ENCODE data around the gene RAB44. TPM values are rescaled to one million over a fixed set of nuclear protein-coding genes. Genes with fewer than 3 reads are reported as not detected.

RAB44 gene
- total and polyA plus RNA-seq, 8 donors, result 0.15 to 2.5 (median 0.23) TPM; not detected in 3

GRCh38 chr6:36776167-36776566 is 78.5 kb downstream of the RAB44 start:
- intact Hi-C loops (cut with DNase I; ENCODE audit: low total_unique reads), result no loop called here

GRCh38 chr6:36777801-36778200 is 80.2 kb downstream of the RAB44 start:
- WGBS, 5 donors, result 54 to 70% (median 65%) methylated on average over 5 of the region's 5 CpGs
- Histone ChIP-seq H3K27ac (no peak overlapping the region), H3K4me1 (peaks cover 0 to 15% (median 7%) of the 10 kb centered on the region in 4 donors), H3K27me3 (peaks cover 0 to 24% (median 7%) of the 10 kb centered on the region in 3 donors), H3K36me3 (no peaks in the 10 kb centered on the region), H3K9me3 (no peaks in the 10 kb centered on the region), H3K4me3 (no peak overlapping the region)
- intact Hi-C loops (cut with DNase I; ENCODE audit: low total_unique reads), result no loop called here
- no peak for TF ChIP-seq CTCF (IDR thresholded peaks at IDR 0.05)
- TF ChIP-seq EP300 (IDR thresholded peaks at IDR 0.05), result no peak
- no peak for TF ChIP-seq POLR2AphosphoS5 (IDR thresholded peaks at IDR 0.05)
- no peak for TF ChIP-seq POLR2A (IDR thresholded peaks at IDR 0.05)
- DNase-seq, result peak in 1 of 2 donors; percentile 52

More at GRCh38 chr6:36776167-36776566, 78.5 kb downstream of the RAB44 start:
- Histone ChIP-seq H3K36me3 (no peaks in the 10 kb centered on the region), H3K27me3 (peaks cover 0 to 24% (median 7%) of the 10 kb centered on the region in 3 donors), H3K9me3 (no peaks in the 10 kb centered on the region), H3K4me1 (peaks cover 0 to 16% (median 7%) of the 10 kb centered on the region in 4 donors), H3K4me3 (no peak overlapping the region), H3K27ac (no peak overlapping the region)
- TF ChIP-seq CTCF (IDR thresholded peaks at IDR 0.05), result no peak
- no peak for TF ChIP-seq POLR2AphosphoS5 (IDR thresholded peaks at IDR 0.05)
- TF ChIP-seq POLR2A (IDR thresholded peaks at IDR 0.05), result no peak
- no peak for TF ChIP-seq EP300 (IDR thresholded peaks at IDR 0.05)
- 79 to 86% (median 80%) methylated on average over 5 of the region's 5 CpGs for WGBS, 5 donors
- no peak for DNase-seq

- no peaks in the 10 kb centered on the region for H3K36me3 ChIP-seq
- 73 to 85% (median 79%) methylated on average over 5 of the region's 5 CpGs for WGBS, 5 donors
- H3K27me3 ChIP-seq, result peaks cover 0 to 24% (median 7%) of the 10 kb centered on the region in 3 donors
- no peak overlapping the region for H3K4me3 ChIP-seq
- no peaks in the 10 kb centered on the region for H3K9me3 ChIP-seq
- DNase-seq, result no peak
- intact Hi-C loops (cut with DNase I; ENCODE audit: low total_unique reads), result no loop called here
- H3K27ac ChIP-seq, result no peak overlapping the region
- TF ChIP-seq POLR2AphosphoS5 (IDR thresholded peaks at IDR 0.05) (no peak), POLR2A (IDR thresholded peaks at IDR 0.05) (no peak), CTCF (IDR thresholded peaks at IDR 0.05) (no peak), EP300 (IDR thresholded peaks at IDR 0.05) (no peak)
- peaks cover 0 to 15% (median 7%) of the 10 kb centered on the region in 4 donors for H3K4me1 ChIP-seq
Observed at GRCh38 chr6:36779227-36779626, 81.6 kb downstream of the RAB44 start.

- Histone ChIP-seq H3K4me1 (peaks cover 0 to 15% (median 7%) of the 10 kb centered on the region in 4 donors), H3K27ac (peak overlapping the region in 1 of 5 donors; percentile 38), H3K36me3 (no peaks in the 10 kb centered on the region), H3K27me3 (peaks cover 0 to 24% (median 7%) of the 10 kb centered on the region in 3 donors), H3K4me3 (no peak overlapping the region), H3K9me3 (no peaks in the 10 kb centered on the region)
- intact Hi-C loops (cut with DNase I; ENCODE audit: low total_unique reads), result no loop called here
- 21 to 45% (median 39%) methylated on average over 11 of the region's 11 CpGs for WGBS, 5 donors
- TF ChIP-seq EP300 (IDR thresholded peaks at IDR 0.05), result no peak
- no peak for TF ChIP-seq POLR2A (IDR thresholded peaks at IDR 0.05)
- TF ChIP-seq CTCF (IDR thresholded peaks at IDR 0.05), result no peak
- TF ChIP-seq POLR2AphosphoS5 (IDR thresholded peaks at IDR 0.05), result no peak
- DNase-seq, result peak in 1 of 2 donors; percentile 77
Observed at GRCh38 chr6:36780442-36781177, 83.0 kb downstream of the RAB44 start.

All from stomach (tissue), 9 donors.